ENCODE results near the gene CDK5RAP2. TPM values are rescaled to one million over a fixed set of nuclear protein-coding genes. Genes with fewer than 3 reads are reported as not detected.

CDK5RAP2 gene
- polyA plus RNA-seq, 1 experiment: 28.1 TPM

DNA sequence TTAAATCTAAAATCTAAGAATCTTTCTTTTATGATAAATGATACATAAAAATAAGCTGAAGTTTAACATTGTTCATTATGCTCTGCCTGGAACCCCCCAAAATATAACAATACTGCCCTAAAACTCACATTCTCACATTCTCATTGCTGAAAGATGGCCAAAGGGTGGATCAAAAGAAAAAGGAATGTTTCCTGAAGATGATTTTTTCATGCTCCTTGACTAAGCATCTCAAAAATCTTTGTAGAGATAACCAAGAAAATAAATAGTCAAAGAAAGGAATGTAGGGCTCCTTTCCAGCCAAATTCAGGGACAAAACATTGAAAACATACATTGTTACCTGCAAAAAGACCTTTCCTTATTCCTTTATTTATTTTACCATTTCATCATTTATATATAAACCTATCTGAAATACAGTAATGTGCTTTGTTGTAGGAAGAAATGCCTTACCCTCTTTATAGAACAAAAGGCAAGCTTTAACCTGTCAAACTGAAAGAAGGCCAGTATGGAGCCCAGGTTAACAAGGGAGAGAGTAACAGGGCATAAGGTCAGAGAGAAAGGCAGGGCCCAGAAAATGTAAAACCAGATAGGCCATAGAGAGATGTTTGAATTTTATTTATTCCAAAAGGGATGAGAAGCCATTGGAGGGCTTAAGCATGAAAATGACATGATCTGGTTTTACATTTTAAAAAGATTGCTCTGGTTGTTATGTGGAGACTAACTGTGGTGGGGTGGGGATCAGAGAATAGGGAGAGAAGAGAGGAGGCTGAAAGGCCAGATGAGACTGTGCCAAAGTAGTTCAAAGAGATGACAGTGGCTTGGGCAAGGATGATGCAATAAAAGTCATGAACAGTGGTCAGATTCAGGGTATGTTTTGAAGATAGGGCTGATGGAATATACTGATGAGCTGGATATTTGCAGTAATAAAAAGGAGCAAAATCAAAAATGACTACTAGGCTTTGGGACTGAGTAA is 37.3 kb upstream of the CDK5RAP2 start:
- no peak for TF ChIP-seq CTCF (IDR thresholded peaks at IDR 0.05; ENCODE audit: insufficient read depth, low read depth, low read length)
- no peaks in the 10 kb centered on the region for H3K27me3 ChIP-seq (ENCODE audit: control insufficient read depth, insufficient read depth, low read length)
- no peak for DNase-seq (ENCODE audit: low read depth)
- CTCF ChIA-PET: interaction anchor here (0.6 to 1.5 kb wide), 6 partner anchors 9 to 113 kb away, joined by 3 to 5 read pairs (median 4); no protein-coding TSS in a partner anchor
- H3K36me3 ChIP-seq (ENCODE audit: control insufficient read depth, insufficient read depth, low read length): no peaks in the 10 kb centered on the region
- no peak overlapping the region for H3K4me3 ChIP-seq (ENCODE audit: low read depth, low read length)
- POLR2A ChIA-PET: no interaction called here

DNA sequence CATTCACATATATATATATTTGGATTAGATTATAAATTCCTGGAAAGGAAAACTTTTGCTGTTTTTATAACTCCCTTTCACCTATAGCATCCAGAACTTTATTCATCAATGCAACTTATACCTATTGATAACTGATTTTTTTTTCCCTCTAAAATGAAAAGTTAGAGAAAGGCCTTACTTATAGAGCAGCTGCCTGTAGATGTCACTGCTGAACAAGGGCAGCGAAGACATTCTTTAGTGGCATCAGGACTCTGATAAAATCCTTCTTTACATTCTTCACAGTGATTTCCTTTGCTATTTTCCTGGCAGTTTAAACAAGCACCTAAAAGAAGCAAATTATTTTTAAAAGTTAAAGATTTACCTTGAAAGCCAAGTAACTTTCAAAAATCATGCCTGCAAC is 32.3 kb upstream of the CDK5RAP2 start:
- Histone ChIP-seq H3K27me3 (ENCODE audit: control insufficient read depth, insufficient read depth, low read length) (no peaks in the 10 kb centered on the region), H3K4me3 (ENCODE audit: low read depth, low read length) (no peak overlapping the region), H3K36me3 (ENCODE audit: control insufficient read depth, insufficient read depth, low read length) (no peaks in the 10 kb centered on the region)
- POLR2A ChIA-PET: no interaction called here
- TF ChIP-seq CTCF (IDR thresholded peaks at IDR 0.05; ENCODE audit: insufficient read depth, low read depth, low read length): 0 out of 2 replicates have a peak, but pooled peaks have one; percentile 23
- DNase-seq (ENCODE audit: low read depth): no peak
- CTCF ChIA-PET: no interaction called here

- ChIA-PET CTCF (interaction anchor here (0.6 kb wide), 1 partner anchor 217 kb away, joined by 3 read pairs; no protein-coding TSS in a partner anchor), POLR2A (no interaction called here)
- Histone ChIP-seq H3K27me3 (ENCODE audit: control insufficient read depth, insufficient read depth, low read length) (no peaks in the 10 kb centered on the region), H3K36me3 (ENCODE audit: control insufficient read depth, insufficient read depth, low read length) (no peaks in the 10 kb centered on the region), H3K4me3 (ENCODE audit: low read depth, low read length) (no peak overlapping the region)
- no peak for DNase-seq (ENCODE audit: low read depth)
- no peak for TF ChIP-seq CTCF (IDR thresholded peaks at IDR 0.05; ENCODE audit: insufficient read depth, low read depth, low read length)
Measured at GRCh38 chr9:120611690-120612068, 31.7 kb upstream of the CDK5RAP2 start.

GRCh38 chr9:120610975-120611689 is 31.2 kb upstream of the CDK5RAP2 start:
- H3K27me3 ChIP-seq (ENCODE audit: control insufficient read depth, insufficient read depth, low read length): no peaks in the 10 kb centered on the region
- DNase-seq (ENCODE audit: low read depth): no peak
- POLR2A ChIA-PET: no interaction called here
- CTCF ChIA-PET: interaction anchor here (0.6 to 1.0 kb wide), 3 partner anchors 9 to 216 kb away, joined by 3 read pairs; no protein-coding TSS in a partner anchor
- no peaks in the 10 kb centered on the region for H3K36me3 ChIP-seq (ENCODE audit: control insufficient read depth, insufficient read depth, low read length)
- no peak overlapping the region for H3K4me3 ChIP-seq (ENCODE audit: low read depth, low read length)
- no peak for TF ChIP-seq CTCF (IDR thresholded peaks at IDR 0.05; ENCODE audit: insufficient read depth, low read depth, low read length)

GRCh38 chr9:120609636-120610035 is 29.7 kb upstream of the CDK5RAP2 start:
- ChIA-PET CTCF (interaction anchor here (0.9 to 1.0 kb wide), 2 partner anchors 11 to 64 kb away, joined by 3 read pairs; no protein-coding TSS in a partner anchor), POLR2A (no interaction called here)
- no peak for DNase-seq (ENCODE audit: low read depth)
- Histone ChIP-seq H3K36me3 (ENCODE audit: control insufficient read depth, insufficient read depth, low read length) (no peaks in the 10 kb centered on the region), H3K4me3 (ENCODE audit: low read depth, low read length) (no peak overlapping the region), H3K27me3 (ENCODE audit: control insufficient read depth, insufficient read depth, low read length) (no peaks in the 10 kb centered on the region)
- no peak for TF ChIP-seq CTCF (IDR thresholded peaks at IDR 0.05; ENCODE audit: insufficient read depth, low read depth, low read length)

Measured in BJ (cell line).